Glomerular visceral epithelial cell (primary cell): ENCODE data around the gene OTOG.

Source experiments
- DNase-seq: peaks from one replicate; pipeline ENCODE4 v3.0.0-alpha.2; 2016; ENCODE audit errors: extremely low spot score

The OTOG gene, protein sequence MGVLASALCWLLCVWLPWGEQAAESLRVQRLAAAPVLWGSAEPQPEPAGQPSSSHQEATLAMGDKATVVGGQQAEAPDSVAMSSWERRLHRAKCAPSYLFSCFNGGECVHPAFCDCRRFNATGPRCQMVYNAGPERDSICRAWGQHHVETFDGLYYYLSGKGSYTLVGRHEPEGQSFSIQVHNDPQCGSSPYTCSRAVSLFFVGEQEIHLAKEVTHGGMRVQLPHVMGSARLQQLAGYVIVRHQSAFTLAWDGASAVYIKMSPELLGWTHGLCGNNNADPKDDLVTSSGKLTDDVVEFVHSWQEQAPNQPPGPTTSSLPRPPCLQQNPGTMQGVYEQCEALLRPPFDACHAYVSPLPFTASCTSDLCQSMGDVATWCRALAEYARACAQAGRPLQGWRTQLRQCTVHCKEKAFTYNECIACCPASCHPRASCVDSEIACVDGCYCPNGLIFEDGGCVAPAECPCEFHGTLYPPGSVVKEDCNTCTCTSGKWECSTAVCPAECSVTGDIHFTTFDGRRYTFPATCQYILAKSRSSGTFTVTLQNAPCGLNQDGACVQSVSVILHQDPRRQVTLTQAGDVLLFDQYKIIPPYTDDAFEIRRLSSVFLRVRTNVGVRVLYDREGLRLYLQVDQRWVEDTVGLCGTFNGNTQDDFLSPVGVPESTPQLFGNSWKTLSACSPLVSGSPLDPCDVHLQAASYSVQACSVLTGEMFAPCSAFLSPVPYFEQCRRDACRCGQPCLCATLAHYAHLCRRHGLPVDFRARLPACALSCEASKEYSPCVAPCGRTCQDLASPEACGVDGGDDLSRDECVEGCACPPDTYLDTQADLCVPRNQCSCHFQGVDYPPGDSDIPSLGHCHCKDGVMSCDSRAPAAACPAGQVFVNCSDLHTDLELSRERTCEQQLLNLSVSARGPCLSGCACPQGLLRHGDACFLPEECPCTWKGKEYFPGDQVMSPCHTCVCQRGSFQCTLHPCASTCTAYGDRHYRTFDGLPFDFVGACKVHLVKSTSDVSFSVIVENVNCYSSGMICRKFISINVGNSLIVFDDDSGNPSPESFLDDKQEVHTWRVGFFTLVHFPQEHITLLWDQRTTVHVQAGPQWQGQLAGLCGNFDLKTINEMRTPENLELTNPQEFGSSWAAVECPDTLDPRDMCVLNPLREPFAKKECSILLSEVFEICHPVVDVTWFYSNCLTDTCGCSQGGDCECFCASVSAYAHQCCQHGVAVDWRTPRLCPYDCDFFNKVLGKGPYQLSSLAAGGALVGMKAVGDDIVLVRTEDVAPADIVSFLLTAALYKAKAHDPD (N-terminal part only)

DNA sequence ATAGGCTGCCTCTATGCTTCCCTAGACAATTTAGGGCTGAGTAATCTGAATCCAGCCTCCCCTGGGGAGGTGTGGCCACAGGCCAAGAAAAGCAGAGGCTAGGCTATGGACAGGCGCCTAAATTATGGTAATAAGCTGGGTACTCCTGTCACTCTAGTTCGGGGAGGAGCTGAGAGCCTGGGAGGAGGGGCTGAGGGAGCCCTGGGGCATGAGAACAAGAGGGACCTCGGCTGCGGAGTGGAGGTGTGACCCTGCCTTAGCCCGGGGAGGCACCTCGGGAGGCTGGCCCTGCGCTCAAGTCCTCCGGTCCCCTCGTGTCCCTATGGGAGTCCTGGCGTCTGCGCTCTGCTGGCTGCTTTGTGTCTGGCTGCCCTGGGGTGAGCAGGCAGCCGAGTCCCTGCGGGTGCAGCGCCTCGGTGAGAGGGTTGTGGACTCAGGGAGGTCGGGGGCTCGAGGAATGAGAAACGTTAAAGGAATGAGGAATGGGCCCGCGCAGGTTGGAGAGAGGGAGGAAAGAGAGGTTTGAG is at the start of gene OTOG:
OTOG (plus strand) TSS at position 209 of the 527 bp plus-strand sequence; CDS start at position 323, 114 bp downstream.
- DNase-seq, result no peak

DNA sequence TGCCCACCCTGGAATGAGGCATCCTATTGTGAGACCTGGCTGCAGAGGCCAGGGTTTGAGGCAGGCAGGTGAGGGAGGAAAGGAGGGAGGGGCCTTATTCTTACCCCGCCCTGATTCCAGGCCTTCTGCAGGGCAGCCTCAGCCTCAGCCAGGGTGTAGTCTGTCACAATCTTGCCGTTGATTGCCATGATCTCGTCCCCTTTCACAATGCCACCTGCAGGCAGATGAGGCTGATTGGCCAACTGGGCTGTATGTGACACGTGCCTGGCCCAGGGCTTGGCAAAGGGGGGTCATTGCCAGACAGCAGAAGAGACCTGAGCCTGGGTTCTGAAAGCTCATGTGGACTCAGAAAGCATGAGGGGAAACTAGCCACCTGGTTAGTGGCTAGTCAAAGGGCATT is 49.0 kb upstream of the OTOG start:
- DNase-seq, result no peak

DNA sequence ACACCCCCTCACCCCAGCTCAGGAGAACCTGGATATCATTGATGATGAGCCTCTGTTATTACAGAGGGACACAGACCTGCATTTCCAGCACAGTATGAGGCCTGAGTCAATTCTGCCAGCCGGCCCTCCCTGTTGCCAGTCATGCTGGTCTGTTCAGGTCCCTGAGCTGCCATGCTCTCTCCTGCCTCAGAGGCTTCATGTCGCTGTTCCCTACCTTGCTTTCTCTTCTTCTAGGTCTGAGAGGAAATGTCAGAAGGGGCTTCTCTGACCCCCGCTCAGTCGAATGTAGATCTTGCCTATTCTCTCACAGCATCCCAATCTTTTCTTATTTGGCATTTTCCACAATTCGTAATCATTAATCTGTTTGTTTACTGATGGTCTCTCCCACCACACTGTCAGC is 48.6 kb upstream of the OTOG start:
- DNase-seq, result no peak

DNA sequence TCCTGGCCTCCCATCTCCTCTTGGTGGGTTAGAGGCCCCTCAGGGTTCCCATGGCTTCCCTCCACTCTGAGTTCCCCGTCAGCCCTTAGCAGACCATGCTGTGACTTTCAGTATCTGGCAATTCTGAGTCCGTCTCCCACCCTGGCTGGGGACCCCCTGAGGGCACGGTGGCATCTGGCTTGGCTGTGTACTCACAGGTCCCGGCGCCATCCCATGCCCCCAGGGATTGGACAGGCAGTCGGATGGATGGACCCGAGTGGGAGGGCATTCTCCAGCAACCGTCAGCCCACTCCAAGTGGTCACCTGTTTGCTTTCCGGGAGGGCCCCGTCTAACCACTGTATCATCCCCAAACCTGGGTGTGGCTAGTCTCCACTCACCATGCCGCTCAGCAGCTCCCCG is 46.4 kb upstream of the OTOG start:
- no peak for DNase-seq

DNA sequence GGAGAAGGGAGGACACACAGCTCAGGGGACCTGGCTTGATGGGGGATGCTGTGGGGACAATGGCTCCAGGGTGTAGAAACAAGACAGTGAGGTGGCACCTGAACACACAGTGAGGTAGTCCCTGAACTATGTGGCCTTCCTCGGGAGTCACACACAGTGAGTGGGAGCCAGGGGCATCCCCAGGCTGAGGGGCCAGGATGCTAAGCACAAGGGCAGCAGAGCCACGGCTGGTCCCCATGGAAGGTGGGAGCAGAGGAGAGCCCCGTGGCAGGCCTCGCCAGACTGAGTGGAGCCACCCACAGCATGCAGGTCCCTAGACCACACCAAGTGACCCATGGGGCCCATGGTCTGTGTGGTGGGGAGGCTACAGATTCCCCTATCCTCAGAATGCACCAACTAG is 44.4 kb upstream of the OTOG start:
- DNase-seq, result no peak

DNA sequence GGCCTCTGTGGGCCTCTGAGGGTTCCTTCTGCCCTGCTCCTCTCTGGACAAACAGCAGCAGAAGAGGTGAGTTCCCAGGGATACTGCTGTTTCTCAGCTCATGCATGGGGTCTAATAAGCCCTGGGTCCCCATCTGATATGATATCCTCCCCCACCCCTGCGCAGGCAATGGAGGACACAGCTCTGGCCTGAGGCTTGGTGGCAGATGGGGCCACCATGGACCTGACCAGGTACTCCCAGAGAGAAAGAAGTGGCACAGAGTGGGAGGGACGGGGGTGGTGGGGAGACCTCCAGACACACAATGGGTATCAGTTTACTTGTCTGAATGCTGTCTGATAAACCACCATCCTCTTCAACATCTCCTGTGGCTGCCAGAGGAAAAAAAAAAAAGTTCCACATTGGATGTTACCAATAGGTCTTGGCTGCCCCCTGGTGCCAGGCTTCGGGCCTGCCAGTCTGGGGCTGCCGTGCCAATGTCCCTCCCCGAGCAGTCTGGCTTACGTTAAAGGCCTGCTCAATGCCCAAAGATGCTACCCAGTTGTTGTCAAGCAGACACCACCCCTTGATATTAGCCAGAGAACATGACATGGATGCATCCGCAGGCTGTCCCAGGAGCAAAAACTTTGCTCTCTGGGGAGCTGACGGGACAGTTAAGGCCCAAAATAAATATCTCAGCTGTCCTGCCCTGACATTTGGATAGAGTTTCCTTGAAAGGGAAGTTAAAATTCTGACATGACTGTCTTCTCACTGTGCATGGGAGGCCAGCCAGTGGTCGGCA is 42.5 kb upstream of the OTOG start:
- DNase-seq, result peak; percentile 61

DNA sequence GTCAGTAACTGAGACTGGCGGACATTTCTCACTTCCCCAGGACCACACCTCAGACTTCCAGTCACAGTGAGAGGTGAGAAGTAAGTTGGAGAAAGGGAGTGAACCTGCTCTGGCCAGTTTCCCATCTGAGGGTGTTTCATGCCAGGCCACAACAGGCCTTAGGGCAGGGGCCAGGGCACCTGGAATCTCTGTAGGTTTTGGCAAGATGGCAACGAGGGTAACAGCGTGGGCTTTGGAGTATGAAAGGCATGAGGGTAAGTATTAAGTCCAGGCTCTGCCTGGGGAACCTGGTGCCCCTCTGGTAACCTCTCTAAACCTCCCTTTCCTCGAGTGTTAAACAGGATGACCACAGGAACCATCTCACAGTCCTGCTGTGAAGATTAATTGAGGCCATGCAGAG is 41.9 kb upstream of the OTOG start:
- DNase-seq, result no peak

DNA sequence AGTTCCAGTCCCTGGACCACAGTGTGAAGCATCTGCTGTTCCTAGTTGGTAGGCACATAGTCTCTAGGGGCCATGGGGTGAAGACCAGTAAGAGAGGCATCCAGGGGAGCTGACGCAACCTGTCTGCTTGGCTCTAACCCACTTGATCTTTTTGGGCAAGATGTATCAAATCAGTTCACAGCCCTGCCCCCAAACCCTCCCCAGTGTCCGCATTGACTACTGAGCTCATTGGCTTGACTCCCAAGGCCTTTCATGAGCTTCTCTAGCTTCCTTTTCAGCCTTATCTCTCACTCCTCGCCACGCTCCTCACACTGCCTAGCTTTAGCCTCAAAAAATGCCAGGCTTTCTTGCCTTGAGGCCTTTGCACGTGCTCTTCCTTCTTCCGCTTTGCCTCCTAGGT is 40.7 kb upstream of the OTOG start:
- no peak for DNase-seq

DNA sequence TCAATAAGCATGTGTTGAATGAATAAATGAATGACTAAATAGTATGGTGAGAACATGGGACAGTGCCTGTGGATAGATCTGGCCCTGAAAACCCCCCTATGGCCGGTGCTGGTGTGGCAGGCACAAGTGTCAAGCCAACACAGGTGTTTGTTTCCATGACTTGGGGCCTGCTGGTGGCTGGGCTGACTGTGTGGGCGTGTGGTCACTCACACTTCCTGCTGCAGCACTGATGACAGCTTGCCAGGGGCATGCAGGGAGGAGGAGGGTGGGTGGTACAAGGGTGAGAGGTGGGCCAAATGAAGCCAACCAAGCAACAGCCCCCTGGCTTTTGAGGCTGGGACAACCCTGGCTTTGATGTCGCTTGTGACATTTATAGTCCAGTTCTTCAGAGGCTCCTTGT is 40.1 kb upstream of the OTOG start:
- no peak for DNase-seq

DNA sequence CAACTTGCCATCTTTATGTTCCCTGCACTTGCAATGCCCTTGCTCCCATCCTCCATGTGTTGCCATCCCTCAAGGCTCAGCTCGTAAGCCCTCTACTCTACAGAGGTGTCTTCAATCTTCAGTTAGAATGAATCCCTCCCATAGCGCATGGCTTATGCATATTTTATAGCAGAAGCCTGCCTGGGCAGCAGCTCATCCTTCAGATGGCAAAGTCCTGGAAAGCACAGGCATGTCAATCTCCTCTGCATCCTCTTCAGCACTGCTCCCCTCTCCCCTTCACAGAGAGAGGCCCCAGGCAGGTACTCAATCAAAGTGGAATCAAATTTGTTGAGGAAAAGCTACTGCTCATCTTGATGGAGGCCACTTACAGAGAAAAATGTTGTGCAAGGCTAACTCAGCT is 39.3 kb upstream of the OTOG start:
- no peak for DNase-seq

DNA sequence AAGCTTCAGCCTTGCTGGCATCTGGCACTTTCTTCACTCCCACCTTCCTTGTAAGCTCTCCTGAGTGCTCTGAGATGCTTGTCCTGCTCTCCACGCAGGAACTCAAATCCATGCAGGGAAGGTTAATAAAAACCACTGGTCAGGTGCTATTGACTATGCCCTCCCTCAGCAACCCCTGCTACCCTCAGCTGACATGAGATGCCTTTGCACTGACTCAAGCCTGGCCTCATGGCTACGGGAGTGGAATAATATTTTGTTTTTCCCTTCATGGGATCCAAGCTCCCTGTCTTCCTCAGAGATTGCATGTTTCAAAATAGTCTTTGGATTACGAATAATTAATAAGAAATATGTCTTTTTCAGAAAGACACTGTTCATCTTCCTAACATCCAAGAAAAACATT is 38.8 kb upstream of the OTOG start:
- DNase-seq, result peak; percentile 19

DNA sequence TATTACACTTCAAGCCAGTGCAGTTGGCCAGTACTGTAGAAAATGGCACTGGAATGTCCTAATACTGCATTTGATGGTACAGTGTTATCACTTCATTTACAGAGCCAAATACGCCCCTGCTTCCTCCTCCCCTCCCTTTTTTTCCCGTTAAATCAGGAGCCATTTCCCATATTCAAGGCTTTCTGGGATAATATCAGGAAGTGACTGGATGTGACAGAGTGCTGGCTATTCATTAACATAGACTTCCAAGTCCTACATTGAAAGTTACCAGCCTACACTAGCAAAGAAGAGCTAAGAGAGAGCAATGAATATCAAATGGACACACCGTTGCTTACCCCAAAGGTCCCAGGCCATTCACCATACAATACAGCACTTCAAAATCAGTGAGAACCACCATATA is 38.3 kb upstream of the OTOG start:
- DNase-seq, result no peak

DNA sequence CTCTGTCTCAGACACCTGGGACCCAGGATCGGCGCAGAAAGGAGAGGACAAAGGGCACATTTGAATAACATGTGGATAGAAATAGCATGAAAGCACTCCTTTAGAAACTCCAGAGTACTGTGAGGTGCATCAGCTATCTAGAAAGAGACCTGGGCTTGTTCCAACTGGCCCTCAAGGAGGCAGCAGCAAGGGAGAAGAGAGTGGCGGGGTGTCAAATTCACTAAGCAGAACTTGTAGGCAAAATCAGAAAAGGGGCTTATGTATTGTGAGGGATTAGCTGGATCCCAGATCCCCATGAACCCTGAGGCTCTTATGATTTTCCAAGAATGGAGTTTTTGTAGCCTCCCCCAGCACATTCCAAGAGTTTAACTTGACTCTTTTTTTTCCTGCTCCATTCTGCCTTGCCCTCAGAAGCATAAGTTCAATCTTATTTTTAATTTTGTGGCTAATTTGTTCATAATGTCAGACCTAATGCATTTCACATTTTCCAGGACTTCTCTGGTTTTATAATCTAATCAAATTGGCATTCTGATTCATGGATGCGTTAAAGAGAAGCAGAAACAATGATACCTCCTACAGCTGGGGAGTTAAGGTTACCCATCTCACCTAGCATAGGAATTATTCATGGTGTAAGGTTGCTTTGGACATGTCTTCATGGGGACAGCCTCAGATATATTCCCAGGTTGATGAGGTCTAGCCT is 36.4 kb upstream of the OTOG start:
- no peak for DNase-seq

DNA sequence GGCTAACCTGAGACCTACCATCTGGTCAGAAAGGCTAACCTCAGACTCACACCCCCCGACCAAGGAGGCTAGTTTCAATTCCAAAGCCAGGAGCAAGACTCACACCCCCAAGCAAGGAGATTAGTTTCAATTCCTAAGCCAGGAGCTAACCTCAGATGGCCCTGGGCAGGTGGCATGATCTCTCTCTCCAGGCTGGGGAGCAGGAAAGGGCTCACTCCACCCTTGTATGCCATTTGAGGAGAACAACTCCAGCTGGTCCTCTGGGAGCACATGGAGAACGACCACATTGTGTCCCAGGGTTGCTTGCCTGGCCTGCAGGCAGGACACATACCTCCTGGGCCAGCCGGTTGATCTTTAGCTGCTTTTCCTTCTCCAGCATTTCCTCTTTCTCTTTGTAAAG is 35.5 kb upstream of the OTOG start:
- no peak for DNase-seq

DNA sequence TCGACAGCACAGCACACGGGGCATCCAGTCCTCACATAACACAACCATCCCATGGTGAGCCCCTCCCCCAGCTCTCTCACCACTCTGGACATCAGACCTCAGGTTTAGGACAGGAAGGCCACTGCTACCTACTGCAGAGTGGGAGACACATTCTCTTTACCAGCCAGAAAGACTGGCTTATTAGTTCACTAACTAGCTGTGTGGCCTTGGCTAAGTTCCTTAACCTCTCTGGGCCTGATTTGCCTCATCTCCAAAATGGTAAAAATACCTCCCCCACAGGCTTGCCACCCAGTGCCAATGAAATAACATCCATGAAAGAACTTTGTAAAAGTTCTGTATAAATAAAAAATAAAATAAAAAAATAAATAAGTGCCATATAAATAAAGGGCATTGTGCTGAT is 35.0 kb upstream of the OTOG start:
- DNase-seq, result no peak

DNA sequence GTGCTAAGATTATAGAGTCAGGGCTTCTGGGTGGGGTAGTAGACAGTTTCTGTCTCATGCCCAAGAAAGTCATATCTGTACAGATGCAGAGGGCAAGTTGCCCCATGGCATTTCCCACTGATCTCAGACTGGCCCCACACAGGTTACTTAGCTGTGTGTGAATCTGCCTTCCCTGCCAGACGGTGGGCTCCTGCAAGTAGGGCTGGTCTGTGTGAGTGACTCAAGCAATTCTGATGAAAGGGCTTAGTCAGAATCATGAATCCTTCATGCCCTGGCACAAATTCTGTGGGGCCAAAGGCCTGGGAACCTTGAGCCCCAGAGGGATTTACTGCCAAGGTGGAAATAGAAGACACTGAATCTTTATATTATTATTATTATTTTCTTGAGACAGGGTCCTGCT is 33.2 kb upstream of the OTOG start:
- DNase-seq, result no peak

DNA sequence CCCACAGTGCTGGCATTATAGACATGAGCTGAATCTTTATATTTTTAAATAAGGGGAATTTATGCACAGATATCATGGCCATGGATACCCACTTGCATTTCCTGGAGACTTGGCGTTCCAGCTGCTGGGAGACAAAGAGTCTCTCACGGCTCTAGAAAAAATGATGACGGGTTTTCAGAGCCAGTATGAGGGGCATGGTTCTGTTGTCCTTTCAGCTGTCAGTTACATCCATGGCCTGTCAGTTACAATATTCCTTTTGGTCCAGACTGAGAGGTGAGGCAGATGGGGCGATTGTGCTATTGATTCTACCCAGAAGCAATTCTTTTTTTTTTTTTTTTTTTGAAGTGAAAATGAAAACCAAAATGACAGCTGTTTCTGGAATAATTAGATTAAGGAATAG is 32.6 kb upstream of the OTOG start:
- DNase-seq, result no peak

DNA sequence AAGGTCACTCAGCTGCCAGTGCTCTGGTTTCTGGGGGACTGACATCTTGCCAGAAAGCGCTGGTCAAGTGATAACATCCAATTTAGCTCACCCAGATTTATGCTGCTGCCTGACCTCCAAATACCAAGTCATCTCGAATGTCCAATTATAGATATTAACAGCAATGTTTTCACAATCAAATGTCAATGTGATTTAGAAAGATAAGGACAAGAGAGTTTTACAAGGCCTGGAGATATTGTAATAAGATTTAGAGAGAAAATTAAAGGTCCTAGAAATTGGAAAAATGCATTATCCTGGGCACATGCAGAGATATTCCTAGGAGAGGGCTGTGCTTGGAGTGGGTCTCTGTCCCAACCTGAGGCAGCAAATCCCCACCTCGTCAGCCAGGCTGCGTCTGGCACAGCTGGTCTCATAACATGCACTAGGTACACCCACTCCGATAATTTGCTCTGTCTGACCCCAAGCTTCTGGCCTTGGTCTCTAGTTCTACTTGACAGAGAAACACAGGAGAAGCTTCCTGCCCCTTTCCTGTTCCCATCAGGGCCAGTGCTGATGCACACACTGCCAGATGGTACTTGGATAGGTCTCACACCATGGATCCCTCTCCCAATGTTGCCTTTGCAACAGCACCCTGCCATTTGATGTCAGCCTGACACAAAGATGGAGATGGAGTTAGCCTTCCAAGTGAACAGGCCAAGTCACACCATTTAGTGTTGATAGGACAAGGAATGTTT is 31.4 kb upstream of the OTOG start:
- DNase-seq, result no peak

DNA sequence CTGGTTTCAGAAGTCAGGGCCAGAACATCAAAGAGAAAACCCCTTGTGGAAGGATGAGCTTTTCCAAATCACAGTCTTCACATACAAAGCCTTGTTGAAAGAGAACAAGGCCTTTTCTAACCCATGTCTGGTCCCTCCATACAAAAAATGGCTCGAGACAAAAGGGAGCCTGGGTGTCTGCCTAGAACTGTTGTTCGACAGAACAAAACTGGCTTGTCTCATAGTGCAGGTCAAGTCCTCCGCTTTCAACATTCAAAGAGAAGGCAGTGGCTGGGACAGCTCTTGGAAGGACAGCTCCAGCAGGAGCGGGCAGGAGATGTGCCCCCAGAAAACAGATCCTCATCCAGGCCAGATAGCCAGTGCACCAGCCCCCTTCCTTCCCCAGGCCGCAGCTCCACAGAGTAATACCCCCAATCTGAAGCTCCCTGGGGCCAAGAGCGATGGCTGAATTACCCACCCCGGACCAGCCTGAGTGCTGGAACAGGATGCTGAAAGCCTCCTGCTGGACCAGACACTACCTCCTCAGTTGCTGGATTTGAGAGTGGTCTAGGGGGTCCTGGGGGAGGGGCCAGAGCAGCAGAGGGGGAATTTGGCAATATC is 30.4 kb upstream of the OTOG start:
- no peak for DNase-seq
